Stomach (tissue), 9 donors: ENCODE data around the gene LAMC2. TPM values are rescaled to one million over a fixed set of nuclear protein-coding genes. Genes with fewer than 3 reads are reported as not detected.

ENCODE experiments used
- DNase-seq, 2 donors: peaks; one replicate each; pipeline versions ENCODE4 v3.0.0 to v3.0.0-alpha.2; 2013 to 2019
- H3K27ac ChIP-seq, 5 donors: fragments of 200-600 bp in 4 of 5; sonication (generic) in 4 of 5; one replicate each; pipeline ENCODE4 v1.5.1; 2013 to 2019; ENCODE audit warnings: mild to moderate bottlenecking in 1 of 5, moderate library complexity in 1 of 5
- H3K27me3 ChIP-seq, 3 donors: fragments of 200-600 bp; sonication (generic); one replicate each; pipeline ENCODE4 v1.5.1; 2017 to 2019; ENCODE audit warnings: mixed run types in 1 of 3
- H3K36me3 ChIP-seq, 4 donors: fragments of 200-600 bp; sonication (generic); 1 replicate in 3 of 4; 2 replicates in 1 of 4; pipeline ENCODE4 v1.5.1; 2016 to 2019
- H3K4me1 ChIP-seq, 4 donors: fragments of 200-600 bp; sonication (generic); one replicate each; pipeline ENCODE4 v1.5.1; 2016 to 2019
- H3K4me3 ChIP-seq, 4 donors: fragments of 200-600 bp; sonication (generic) in 3 of 4; one replicate each; pipeline ENCODE4 v1.5.1; 2016 to 2019; ENCODE audit warnings: mild to moderate bottlenecking in 1 of 4
- H3K9me3 ChIP-seq, 4 donors: fragments of 200-600 bp; sonication (generic); one replicate each; pipeline ENCODE4 v1.5.1; 2016 to 2019
- CTCF ChIP-seq, 7 experiments: fragments of 450-650 bp in 4 of 7; fragments of 200-600 bp in 3 of 7; sonication (generic) in 3 of 7; IDR thresholded peaks; one replicate each; pipeline ENCODE4 v1.5.1; 2016 to 2019; ENCODE audit warnings: antibody characterized with exemption in 7 of 7, control low read depth in 2 of 7, mild to moderate bottlenecking in 1 of 7
- EP300 ChIP-seq: sonication (generic); formaldehyde crosslinking; IDR thresholded peaks from one replicate; pipeline ENCODE4 v1.6.1; 2017; ENCODE audit warnings: antibody characterized with exemption
- POLR2A ChIP-seq, 4 donors: fragments of 450-650 bp; IDR thresholded peaks; one replicate each; pipeline ENCODE4 v1.6.1; 2016; ENCODE audit warnings: antibody characterized with exemption in 4 of 4, control low read depth in 2 of 4, mild to moderate bottlenecking in 1 of 4, moderate library complexity in 1 of 4
- POLR2AphosphoS5 ChIP-seq, 3 donors: sonication (generic); formaldehyde crosslinking; IDR thresholded peaks; one replicate each; pipeline ENCODE4 v1.6.1; 2016; ENCODE audit warnings: antibody characterized with exemption in 3 of 3
- WGBS, 5 donors: extraction: QIAGEN DNeasy Blood & Tissue Kit in 3 of 5; methylation state at CpG; one replicate each; pipeline versions ENCODE4 v1.1.5 to v1.1.7; 2013 to 2018; 5-methylcytosine and 5-hydroxymethylcytosine counted together
- intact Hi-C: fragments of 100-400 bp; cut with DNase I; formaldehyde crosslinking; loops from one replicate; pipeline ENCODE4 v1.15.1; 2023; ENCODE audit warnings: low total_unique reads
- polyA plus RNA-seq, 3 donors: library from polyadenylated mRNA; stranded (reverse); fragments of 200-250 nt; gene quantifications; one replicate each; pipeline ENCODE4 v1.2.3, GENCODE V29; 2013
- total RNA-seq, 5 donors: library from RNA; depleted of rRNA; stranded (reverse); fragments of >200 nt; gene quantifications; one replicate each; pipeline versions ENCODE4 v1.1.0 to v1.2.3, GENCODE V29; 2014 to 2016
- donor health status: healthy with polysubstance abuse.
- donor health status: Bipolar disorder and iron deficiency.
- donor health status: healthy.

The LAMC2 gene
- total and polyA plus RNA-seq, 8 donors: 2.0 to 21.3 (median 12.4) TPM

- no peaks in the 10 kb centered on the region for H3K27me3 ChIP-seq
Measured at GRCh38 chr1:183293876-183294275, 107.8 kb downstream of the LAMC2 start.

More at GRCh38 chr1:183293876-183294275, 107.8 kb downstream of the LAMC2 start:
- no peak overlapping the region for H3K4me3 ChIP-seq
- DNase-seq: no peak
- no peaks in the 10 kb centered on the region for H3K36me3 ChIP-seq
- H3K27ac ChIP-seq: no peak overlapping the region
- TF ChIP-seq POLR2A (IDR thresholded peaks at IDR 0.05): no peak
- TF ChIP-seq CTCF (IDR thresholded peaks at IDR 0.05): no peak
- no peak for TF ChIP-seq POLR2AphosphoS5 (IDR thresholded peaks at IDR 0.05)
- no peak for TF ChIP-seq EP300
- intact Hi-C loops: no loop called here
- peaks cover 0 to 14% (median 0%) of the 10 kb centered on the region in 4 donors for H3K4me1 ChIP-seq
- WGBS, 5 donors: 79 to 87% (median 84%) methylated on average over 1 of the region's 1 CpG
- no peaks in the 10 kb centered on the region for H3K9me3 ChIP-seq

Other genes with a start within 250 kb of the LAMC2 start
- gene SHCBP1L, start 233.1 kb upstream of the LAMC2 start, total RNA-seq: not detected
- gene SHCBP1L, start 233.1 kb upstream of the LAMC2 start, polyA plus RNA-seq: not detected
- gene LAMC1, start 162.8 kb upstream of the LAMC2 start, total RNA-seq: 100 to 1,000 TPM; 110 to 355 (median 208) TPM
- gene LAMC1, start 162.8 kb upstream of the LAMC2 start, polyA plus RNA-seq: 10 to 100 TPM; 11.7 to 16.4 (median 12.5) TPM
- 1 to 10 TPM in 2 of 5 donors, under 1 TPM in 2, not detected in 1; 0.45 to 1.3 (median 0.87) TPM for gene NMNAT2, start 232.1 kb downstream of the LAMC2 start, total RNA-seq
- gene NMNAT2, start 232.1 kb downstream of the LAMC2 start, polyA plus RNA-seq: under 1 TPM in 2 of 3 donors, not detected in 1; 0.06 to 0.13 TPM